Neural progenitor cell (in vitro differentiated cells): ENCODE data around the gene ACP5.

Experiments
- CTCF ChIP-seq: fragments of 200-600 bp; sonication (generic); IDR thresholded peaks from 2 replicates; pipeline ENCODE4 v1.5.1; 2017; ENCODE audit warnings: antibody characterized with exemption, mild to moderate bottlenecking
- EZH2phosphoT487 ChIP-seq: fragments of 200-600 bp; sonication (generic); IDR thresholded peaks from 2 replicates; pipeline ENCODE4 v1.6.1; 2017; ENCODE audit warnings: antibody characterized with exemption

DNA sequence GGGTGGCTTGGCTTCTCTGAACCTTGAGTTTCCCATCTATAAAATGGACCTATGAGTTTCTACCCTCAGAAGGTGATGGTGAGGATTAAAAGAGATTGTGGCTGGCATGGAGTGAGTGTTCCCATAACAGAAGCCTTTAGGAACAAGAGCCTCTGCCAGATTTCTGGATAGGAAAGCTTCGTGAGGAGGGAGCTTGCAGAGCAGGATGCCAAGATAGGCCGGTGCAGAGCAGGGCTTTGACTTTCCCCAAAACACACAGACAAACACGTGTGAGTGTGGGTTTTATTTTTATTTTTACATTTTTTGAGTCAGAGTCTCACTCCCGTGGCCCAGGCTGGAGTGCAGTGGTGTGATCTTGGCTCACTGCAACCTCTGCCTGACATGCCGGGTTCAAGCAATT is 42.5 kb downstream of the ACP5 start:
- no peak for TF ChIP-seq CTCF
- TF ChIP-seq EZH2phosphoT487: no peak
